DOHH2 (cell line): ENCODE results near the gene NCDN.

Experiments
- EZH2phosphoT487 ChIP-seq: fragments of 200-600 bp; sonication (generic); IDR thresholded peaks from 2 replicates; pipeline ENCODE4 v1.6.1; 2017; ENCODE audit warnings: borderline replicate concordance, mild to moderate bottlenecking, antibody characterized with exemption, low read length, moderate library complexity, mixed read lengths
- TF ChIP-seq, protein P1 (sequence below): fragments of 200-600 bp; sonication (generic); IDR thresholded peaks from one replicate; pipeline ENCODE4 v1.5.1; 2014; ENCODE audit warnings: antibody characterized with exemption, mild to moderate bottlenecking, low read depth, low read length; ENCODE audit not compliant: poor library complexity, severe bottlenecking

DNA sequence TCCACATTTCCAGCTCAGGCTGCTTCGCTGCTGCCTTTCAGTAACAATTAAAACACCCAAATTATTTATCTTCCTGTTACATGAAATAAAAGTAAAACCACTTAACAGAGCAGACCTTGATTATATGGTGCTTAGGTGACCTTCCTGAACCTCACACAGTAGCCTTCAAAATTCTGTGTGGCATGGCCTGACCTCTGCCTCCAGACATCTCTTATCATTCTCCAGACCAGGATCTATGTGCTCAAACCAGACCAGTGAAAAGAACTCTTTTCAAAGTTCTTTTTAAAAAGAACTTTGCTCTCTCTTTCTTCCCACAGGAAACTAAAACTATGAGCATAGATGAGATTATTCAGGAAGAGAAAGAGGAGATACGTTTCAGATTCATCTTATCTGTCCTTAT is 38.2 kb upstream of the NCDN start:
- TF ChIP-seq, protein P1, sequence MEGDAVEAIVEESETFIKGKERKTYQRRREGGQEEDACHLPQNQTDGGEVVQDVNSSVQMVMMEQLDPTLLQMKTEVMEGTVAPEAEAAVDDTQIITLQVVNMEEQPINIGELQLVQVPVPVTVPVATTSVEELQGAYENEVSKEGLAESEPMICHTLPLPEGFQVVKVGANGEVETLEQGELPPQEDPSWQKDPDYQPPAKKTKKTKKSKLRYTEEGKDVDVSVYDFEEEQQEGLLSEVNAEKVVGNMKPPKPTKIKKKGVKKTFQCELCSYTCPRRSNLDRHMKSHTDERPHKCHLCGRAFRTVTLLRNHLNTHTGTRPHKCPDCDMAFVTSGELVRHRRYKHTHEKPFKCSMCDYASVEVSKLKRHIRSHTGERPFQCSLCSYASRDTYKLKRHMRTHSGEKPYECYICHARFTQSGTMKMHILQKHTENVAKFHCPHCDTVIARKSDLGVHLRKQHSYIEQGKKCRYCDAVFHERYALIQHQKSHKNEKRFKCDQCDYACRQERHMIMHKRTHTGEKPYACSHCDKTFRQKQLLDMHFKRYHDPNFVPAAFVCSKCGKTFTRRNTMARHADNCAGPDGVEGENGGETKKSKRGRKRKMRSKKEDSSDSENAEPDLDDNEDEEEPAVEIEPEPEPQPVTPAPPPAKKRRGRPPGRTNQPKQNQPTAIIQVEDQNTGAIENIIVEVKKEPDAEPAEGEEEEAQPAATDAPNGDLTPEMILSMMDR: no peak
- no peak for TF ChIP-seq EZH2phosphoT487
